HG03066 (cell line): Measurements from ENCODE around the gene HPS4.
"Not testable (repeated sequence)": the region's sequence is repeated elsewhere in the genome, so short reads cannot be mapped to it uniquely, and the experiment has no call there.

Experiments used
- ATAC-seq: cut with Tn5 transposase; IDR thresholded peaks from one replicate; pipeline ENCODE4 v1.9.1; 2021; ENCODE audit warnings: low read depth; ENCODE audit not compliant: unreplicated experiment

Gene HPS4

DNA sequence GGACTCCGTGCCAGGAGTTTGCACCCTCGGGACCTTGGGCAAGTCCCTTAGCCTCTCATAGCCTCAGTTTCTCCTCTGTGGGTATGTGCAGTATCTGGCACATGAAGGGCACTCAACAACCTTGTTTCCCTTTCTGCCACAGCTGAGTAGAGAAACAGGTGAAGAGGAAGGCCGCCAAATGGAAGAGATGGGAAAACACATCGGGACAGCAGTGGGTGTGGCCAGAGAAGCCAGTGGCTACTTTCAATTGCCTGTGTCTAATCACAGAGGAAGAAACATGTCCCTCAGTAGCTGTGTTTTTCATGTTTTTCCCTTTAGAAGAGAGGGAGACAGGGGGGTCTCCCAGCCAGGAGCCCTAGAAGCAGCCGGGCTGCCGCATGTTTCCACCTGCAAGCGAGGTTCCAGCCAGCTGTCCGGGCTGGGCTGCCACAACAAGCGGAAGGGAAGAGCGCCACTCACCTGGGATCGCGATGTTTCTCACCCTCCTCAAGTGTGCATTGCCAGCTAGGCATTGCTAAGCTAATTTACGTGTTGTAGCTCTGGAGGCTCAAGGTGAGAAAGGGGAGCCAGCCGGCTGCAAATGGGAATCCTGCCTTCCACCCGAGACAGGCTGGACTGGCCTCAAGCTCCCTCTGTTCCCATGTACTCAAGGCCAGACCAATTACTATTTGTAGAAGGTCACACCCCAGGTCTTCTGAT, 37.9 kb downstream of the HPS4 start:
- ATAC-seq = no peak

DNA sequence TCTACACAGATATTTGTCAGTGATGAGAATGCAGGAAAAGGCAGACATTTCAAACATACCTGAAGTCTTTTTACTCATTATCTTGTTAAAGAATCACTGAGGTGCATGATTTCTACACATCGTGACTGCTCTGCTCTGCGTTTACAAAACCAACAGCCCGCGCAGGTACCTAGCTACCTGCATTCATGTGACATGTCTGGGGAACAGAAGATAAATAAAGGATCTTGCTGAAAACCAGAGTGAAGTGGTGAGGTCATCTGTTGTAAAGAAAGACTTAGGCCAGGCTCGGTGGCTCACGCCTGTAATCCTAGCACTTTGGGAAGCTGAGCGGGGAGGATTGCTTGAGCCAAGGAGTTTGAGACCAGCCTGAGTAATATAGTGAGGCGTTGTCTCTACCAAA, 38.8 kb downstream of the HPS4 start:
- ATAC-seq = no peak

DNA sequence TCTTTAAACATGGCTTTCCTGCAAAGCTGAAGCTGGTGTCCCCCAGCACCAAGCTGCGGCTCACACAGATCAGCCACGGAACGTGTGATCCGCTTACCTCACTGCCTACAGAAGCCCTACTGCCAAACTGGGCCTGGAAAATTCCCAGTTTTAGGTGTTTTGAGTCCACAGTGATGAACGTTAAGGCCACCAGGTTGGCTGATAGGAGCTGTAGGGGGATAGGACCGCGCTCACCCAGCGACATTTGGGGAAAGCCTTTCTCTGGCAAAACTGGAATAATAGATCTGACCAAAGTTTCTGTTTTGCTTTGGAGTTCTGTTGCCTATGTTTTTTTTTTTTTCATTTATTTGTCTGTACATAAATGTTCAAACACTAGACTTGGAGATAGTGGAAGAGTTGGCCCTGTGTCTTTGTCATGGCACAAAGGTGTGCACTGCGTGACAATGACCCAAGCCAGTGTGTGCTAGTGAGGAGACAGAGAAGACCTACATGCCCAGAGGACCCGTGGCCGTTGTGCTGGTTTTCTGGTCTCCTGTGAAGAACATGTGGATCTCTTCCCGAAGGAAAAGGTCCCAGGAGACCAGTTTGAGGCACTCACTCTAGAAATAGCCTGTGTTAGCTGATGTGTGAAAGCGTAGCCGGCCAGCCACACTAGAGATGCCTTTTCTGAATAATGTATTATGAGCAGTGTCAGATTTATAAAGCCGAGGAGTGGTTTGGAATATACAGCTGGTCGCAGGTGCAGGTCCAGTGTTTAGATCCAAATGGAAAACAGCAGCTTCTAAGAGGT, 39.5 kb downstream of the HPS4 start:
- no peak for ATAC-seq

DNA sequence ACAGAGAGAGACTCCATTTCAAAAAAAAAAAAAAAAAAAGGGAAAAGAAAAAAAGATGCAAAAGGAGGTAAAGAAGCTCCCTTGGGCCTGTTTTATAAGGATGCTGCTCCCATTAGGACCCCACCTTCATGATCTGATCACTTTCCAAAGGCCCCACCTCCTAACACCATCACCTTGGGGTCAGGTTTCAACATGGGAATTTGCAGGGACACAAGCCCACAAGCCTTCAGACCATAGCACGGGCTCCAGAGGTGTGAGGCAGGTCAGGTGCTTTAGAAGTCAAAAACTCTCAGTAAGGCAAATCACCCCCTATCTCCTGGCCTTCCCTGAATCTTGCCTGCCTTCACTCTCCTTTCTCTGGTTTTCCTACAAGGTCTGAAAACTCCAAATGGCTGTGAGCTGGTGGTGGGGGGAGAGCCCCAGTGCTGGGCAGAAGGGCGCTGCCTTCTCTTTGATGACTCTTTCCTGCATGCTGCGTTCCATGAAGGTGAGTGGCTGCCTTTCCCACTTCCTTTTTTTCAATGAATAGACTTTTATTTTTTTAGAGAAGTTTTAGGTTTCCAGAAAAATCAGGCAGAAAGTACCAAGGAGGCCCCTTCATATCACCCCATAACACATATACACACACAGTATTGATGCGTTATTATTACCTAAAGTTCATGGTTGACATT, 41.4 kb downstream of the HPS4 start:
- ATAC-seq = no peak

DNA sequence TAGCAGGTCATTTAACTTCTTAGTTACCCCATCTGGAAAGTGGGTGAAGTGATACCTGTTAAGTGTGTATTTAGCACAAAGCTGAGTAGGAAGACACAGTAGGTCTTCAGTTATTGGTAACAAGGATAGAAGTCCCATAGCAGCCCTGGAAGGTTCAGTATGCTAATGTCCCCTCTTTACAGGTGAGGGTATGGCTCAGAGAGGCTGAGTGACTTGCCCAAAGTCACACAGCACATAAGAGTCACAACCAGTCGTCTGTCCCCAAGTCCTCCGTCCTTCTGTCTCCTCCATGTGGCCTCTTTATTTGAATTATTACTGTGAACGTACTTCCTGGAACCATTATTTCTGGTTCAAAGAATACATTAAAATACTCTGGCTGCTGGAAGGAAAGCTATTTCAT, 44.0 kb downstream of the HPS4 start:
- no peak for ATAC-seq

DNA sequence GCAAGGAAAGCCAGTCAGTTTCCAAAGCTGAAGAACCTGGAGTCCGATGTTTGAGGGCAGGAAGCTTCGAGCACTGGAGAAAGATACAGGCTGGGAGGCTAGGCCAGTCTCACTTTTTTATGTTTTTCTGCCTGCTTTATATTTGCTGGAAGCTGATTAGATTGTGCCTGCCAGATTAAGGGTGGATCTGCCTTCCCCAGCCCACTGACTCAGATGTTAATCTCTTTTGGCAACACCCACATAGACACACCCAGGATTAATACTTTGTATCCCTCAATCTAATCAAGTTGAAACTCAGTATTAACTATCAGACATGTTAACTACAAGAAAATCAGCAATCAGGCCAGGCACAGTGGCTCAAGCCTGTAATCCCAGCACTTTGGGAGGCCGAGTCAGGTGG, 44.8 kb downstream of the HPS4 start:
- ATAC-seq = not testable (repeated sequence)

DNA sequence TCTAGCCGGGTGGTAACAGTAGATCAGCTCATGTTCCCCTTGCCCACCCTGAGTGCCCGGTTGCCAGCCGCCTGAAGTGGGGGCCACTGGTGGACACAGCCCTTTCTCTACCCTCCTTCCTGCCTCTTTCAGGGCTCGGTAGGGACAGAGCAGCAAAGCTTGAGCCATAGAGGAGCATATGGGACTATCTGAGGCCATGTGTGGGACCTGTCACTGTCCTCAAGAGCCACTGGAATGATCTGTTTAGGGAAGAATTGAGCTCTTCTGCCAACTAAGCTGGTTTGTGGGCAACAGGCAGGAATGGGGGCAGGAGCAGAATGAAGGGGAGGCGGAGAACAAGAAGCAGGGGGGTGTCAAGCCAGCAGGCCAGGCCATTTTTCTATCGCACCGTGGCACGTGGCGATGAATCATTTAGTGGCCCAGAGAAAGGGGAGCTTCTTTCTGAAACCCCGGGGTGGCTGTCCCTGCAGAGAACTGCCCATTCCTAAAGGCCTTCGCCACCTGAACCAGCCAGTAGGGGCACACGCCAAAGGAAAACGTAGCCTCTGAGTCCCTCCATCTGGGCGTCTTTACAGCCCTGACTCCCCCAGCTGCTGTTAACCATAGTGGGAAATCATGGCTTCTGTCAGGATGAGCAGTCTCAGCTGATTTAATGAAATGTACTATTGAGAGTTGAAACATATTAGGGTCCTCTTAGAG, 45.7 kb downstream of the HPS4 start:
- no peak for ATAC-seq

DNA sequence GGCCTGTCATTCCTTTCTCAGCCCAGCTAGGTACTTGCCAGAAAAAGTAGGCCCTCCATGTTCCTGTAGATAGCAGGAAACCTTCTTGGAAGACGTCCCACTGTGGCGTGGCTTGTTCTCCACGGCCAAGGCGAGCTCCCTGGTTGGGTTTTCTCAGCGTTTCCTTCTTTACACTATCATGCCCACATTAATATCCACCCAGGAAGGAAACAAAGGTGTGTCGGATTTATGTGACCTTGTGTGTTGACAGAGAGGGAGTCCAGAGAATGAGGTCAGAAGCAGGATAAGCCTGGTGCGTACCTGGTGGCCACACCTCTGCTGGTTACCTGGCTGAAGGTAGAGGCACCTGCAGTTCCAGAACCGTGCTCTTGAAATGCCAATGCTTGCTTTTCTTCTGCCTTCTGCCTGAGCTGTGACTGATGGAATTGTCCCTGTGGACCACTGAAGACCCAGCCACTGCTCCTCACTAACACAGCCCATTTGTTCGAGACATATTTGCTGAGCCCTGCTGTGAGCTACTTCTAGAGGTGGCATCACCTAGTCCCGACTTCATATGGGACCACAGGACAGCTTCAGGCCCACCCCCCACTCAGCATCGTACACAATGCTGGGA, 46.6 kb downstream of the HPS4 start:
- ATAC-seq = no peak

DNA sequence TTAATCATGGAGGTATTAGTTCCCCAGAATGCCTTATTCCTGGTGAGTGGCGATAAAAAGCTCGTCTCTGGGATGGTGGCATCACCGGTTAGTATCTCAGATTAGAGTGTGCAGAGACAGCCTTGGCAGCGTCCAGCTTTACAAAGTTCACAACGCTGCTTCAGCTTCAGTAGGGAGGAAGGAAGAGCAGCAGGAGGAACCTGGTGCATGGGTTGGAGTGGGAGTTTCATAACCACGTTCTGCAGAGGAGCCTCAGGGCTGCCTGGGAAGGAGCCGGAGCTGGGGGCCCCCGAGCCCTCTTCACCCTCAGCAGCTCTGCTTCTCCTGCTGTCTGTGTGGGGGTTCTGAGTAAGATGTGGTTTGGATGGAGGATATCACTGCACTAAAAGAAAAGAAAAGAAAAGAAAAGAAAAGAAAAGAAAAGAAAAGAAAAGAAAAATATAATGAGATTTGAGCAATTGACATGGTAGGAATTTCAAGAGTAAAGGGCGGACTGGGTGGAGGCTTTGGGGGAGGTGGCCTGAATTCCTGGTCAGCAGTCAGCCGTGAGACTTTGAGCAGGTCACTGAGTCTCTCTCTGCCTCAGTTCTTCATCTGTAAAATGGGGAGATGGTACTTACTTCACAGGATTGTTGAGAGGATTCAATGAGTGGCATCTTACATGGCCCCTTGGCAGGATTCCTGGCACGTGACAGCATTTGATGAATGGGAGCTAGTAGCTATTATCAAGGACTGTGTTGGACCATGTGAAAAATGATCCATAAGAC, 48.1 kb downstream of the HPS4 start:
- ATAC-seq = no peak

DNA sequence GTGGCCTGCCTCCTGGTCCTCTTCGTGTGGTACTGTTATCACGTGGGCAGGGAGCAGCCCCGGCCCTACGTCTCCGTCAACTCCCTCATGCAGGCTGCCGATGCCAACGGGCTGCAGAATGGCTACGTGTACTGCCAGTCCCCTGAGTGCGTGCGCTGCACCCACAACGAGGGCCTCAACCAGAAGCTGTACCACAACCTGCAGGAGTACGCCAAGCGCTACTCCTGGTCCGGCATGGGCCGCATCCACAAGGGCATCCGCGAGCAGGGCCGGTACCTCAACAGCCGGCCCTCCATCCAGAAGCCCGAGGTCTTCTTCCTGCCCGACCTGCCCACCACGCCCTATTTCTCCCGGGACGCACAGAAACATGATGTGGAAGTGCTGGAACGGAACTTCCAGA, 49.8 kb downstream of the HPS4 start:
- no peak for ATAC-seq

DNA sequence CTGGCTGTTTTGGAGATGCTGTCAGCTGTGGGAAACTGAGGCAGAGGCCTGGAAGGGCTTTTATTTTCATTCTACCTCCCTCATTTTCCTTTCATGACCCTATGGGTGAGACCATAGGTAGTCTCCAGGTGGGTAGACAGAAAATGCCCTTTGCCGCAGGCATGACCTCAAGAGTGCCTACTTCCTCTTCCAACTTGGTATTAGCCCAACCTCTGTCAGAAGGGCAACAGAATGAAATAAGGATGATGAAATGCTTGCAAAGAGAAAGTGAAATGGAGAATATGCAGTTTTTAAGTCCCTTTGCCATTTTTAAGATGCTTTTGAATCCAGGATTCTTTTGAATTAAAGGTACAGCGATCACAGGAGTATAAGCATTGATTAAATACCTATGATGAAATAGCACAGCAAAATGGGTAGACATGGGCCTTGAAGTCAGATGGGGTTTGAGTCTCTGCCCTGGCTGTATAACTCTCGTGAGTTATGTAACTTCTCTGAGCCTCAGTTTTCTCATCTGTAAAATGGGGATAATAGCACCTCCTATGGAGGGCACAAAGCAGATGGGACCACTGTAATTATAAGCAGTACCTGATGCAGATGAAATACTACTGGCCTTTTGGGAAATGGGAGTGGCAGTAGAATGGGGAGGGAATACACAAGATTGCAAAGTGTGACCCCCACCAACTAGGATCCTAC, 50.8 kb downstream of the HPS4 start:
- no peak for ATAC-seq

DNA sequence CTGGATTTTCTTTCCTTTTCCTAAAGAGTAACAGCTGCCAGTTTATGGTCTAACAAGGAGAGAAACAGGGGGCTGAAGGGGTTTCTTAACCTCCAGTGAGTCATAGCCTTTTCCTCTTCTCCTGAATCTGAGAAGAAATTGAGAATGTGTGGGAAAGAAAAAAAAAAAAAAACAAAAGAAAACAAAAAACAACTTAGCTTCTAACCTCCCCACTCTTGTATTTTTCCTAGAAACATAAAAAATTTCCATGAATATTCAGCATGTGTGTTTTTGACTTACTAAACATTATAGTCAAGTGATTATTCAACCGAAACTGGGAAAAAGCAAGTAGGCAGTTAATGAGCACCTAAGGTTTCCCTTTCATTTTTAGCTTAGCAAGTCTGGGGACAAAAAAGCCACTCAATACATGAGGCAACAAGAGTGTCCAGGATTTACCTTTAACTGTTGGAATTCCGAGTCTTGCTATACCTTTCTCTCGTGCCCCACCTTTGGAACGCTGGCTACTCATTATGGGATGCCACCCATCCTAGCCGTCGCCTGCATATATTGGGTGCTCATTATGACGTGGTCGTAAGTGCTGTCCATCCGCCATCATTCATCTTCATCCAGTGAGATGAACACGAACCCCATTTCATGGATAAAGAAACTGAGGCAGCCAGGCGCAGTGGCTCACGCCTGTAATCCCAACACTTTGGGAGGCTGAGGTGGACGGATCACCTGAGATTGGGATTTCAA, 52.2 kb downstream of the HPS4 start:
- no peak for ATAC-seq

DNA sequence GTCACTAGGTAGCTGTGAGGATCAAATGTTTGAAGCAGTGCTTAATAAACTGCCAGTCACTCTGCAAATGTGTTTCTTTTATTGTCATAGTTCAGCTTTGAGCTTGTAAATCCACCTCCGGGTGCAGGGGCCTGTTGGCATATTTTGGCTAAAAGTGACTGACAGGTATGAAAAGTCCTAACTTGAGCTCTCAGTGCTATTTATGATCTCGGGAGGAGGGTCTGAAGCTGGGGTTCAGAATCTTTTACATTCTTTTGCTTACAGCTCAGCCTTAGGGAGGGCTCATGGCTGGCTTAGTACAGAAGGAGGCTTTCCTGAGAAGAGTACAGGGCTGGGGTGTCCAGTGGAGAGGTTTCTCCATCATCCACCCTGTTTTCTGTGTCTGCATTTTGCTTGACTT, 53.0 kb downstream of the HPS4 start:
- ATAC-seq = no peak

DNA sequence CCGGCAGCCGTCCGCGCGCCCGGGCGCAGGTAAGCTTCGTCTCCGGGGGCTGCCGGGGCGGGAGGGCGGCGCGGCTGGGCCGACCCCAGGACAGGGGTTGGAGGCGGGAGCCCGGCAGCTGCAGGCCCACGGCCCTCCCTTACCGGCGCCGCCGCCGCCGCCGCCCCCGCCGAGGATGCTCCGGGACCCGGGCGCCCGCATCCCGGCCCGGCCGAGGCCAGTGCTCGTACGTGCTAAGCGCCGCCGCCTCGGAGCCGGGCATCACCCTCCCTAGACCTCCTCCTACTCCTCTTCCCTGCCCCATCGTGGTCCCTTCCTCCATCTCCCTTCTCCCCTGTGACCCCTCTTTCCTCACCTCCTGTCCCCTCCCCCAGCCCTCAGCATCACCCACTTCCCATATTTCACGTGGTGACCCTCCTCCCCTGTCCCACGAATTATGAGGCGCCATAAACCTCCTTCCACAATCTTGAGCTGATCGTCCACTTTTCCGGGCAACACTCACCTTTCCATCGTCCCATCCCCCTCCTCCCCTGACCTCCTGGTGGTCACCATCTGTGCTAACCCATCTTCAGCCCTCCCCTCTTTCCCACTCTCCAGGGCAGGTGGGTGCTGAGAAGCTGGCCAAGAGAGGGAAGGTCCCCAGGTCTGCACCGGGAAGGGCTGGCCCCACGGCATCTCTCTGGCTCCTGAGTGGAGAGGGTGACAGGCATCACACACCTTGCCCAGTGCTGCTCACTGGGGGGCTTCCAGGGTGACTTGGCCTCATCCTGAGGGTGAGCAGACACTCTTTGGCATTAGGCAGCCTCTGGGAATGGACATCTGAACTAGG, 53.9 kb downstream of the HPS4 start:
- ATAC-seq = no peak

DNA sequence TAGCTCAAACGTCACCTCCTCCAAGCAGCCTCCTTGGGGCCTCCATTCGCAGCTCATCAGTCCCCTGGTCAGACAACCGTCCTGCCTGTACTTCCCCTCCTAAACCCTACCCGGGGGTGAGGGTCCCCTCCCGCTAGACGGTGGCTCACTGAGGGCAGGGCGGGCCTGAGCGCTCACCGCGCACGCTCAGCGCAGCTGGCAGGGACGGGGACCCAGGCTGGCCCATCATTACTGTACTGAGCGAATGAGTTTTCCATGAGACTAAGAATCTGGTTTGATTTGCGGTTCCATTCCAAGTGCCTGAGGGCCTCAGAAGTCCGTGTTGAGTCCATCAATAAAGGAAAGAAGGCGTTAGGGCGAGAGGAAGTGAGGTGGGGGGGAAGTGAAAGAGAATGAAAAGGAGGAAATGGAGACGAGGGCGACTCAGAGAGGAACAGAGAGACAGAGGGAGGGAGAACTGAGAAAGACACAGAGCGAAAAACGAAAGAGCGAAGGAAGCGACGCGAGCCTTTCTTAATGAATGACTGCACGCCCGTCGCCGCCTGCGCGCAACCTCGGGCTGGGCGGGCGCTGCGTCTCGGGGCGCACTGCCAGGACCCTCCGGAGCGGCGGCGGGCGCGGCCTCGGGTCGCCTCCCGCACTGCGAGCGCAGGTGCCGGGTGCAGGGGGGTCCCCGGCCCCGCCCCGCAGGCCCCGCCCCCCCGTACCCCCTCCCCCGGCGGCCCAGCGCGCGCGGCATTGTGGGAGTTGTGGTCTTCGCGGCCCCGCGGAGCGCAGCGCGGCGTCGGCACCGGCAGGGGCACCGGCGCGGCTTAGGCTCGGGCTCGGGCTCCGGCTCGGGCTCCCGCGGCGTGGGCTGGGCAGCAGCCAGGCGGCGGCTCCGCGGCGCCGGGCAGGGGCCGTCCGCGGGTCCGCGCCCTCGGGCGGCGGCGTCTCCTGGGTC, 54.8 kb downstream of the HPS4 start, which contains the start of gene ASPHD2:
TSS of gene ASPHD2 (plus strand) at position 746 of the 943 bp plus-strand sequence. CDS start 4,356 bp downstream, outside the sequence.
- ATAC-seq = peak; percentile 71

DNA sequence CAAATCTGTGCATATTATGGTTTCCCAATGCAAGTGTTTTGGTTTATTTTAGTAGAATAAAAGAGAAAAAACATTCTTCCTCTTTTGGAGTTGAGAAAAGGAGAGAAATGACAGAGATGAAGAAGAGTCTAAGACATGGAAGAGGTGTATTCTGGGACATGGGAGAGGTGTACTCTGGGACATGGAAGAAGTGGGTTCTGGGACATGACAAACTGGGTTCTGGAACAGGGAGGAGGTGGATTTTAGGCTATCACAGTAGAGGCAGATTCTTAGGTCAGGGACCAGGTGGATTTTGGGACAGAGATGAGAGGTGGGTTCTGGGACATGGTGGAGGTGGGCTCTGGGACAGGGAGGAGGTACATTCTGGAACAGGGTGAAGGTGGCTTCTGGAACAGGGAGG, 56.7 kb downstream of the HPS4 start:
- ATAC-seq = no peak

DNA sequence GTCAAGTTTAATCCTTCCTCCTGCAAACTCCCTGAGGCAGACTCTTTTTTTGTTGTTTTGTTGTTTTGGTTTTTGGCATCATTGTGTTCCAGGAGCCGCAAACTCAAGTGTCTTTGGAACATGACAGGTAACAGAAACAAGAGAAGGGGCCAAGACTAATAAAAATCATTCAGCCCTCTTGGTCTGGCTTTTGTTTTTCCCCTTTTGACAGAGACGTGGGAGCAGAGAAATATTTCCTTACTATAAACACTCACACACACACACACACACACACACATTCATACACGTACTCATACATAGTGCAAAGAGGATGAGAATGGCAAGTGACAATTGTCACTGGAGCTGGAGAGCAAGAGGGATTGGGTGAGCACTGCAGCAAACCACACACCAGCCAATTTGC, 65.0 kb downstream of the HPS4 start:
- no peak for ATAC-seq
